GM12801 (cell line): ENCODE data around the gene EIF1AX.

ENCODE experiments used
- CTCF ChIP-seq: IDR thresholded peaks from one replicate; pipeline ENCODE4 v1.5.1; 2011; ENCODE audit warnings: control low read depth; ENCODE audit not compliant: insufficient read length; ENCODE audit errors: extremely low read depth

Gene EIF1AX, protein sequence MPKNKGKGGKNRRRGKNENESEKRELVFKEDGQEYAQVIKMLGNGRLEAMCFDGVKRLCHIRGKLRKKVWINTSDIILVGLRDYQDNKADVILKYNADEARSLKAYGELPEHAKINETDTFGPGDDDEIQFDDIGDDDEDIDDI

GRCh38 chrX:20141281-20142220, at the start of gene EIF1AX:
Gene EIF1AX (minus strand): TSS chrX:20141838. CDS start chrX:20141640, 198 bp downstream.
- TF ChIP-seq CTCF, result no peak

DNA sequence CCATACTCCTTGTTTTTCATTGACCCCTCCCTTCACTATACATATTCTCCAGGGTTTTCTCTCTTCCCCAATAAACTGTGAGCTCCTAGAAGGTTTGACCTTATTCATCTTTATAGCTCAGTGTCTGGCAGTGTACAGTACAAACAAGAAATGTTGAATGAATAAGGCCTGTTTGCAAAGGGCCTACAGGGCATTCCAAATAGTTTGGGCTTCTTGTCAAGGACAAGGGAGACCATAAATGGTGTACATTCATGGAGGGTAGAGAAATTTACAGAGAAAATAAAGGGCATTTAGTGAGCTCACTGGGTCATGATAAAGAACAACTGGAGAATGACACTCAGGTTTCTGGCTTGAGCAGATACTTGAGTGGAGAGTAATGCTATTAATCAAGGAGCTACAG, 47.5 kb upstream of the EIF1AX start:
- TF ChIP-seq CTCF, result no peak

- TF ChIP-seq CTCF, result no peak
Observed at GRCh38 chrX:20181598-20182329, 40.1 kb upstream of the EIF1AX start.

DNA sequence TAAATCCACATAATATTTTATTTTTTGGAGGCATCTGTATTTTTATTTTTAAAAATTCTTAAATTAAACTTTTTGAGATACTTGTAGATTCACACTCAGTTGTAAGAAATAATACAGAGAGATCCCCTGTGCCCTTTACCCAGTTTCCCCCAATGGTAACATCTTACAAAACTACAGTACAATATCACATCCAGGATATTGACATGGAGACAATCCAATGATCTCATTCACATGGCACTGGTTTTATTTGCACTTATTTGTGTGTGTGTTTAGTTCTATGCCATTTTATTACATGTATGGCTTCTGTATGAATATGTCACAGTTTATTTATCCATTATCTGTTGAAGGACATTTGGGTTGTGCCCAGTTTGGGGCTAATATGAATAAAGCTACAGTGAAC, 35.5 kb upstream of the EIF1AX start:
- TF ChIP-seq CTCF, result no peak

GRCh38 chrX:20173856-20174255, 32.2 kb upstream of the EIF1AX start:
- no peak for TF ChIP-seq CTCF

DNA sequence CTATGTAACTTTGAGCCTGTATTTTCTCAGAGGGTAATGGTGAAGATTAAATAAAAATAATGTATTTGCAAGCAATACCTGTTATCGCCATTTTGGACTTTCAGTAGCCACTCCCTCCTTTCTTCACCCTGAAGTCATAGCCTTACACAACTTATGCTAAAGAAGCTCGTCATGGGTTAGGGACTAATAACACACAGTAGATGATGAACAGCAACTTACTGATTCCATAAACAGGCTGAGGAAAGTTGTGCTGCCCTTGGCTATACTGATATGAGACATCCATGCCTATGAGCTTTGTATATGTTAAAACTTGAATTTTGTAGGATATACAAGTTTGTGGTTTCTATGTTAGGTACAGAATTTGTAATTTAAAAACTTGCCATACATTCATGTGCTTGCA, 31.7 kb upstream of the EIF1AX start:
- TF ChIP-seq CTCF, result no peak

DNA sequence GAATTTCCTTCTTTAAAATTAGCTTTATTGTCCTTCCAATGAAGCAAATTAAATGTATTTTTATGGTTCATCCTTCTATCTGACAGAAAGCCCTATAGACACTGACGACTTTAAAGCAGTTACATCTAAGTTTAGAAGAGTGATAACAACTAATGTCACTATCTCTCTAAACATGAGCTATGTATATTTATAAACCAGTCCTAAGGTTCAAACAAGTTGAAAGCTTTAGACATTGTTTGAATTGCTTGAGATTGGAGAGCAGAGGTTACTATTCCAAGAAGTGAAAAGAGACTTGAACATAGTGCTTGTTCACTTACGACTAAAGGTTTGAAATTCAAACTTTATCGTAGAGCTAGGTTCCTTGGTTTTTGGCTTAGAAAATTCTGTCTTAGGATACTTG, 30.2 kb upstream of the EIF1AX start:
- TF ChIP-seq CTCF, result no peak
